Retinal pigment epithelial cell (primary cell): ENCODE data around the gene SEC61B.

ENCODE experiments used
- DNase-seq: peaks from one replicate; pipeline ENCODE4 v3.0.0-alpha.2; 2010; ENCODE audit warnings: low read depth
- H3K4me3 ChIP-seq: 2 replicates; pipeline ENCODE4 v1.5.1; 2011; ENCODE audit warnings: mild to moderate bottlenecking, low read length, control low read depth, moderate library complexity
- CTCF ChIP-seq: conservative IDR thresholded peaks from 2 replicates; pipeline ENCODE4 v1.5.1; 2011; ENCODE audit warnings: low read depth, low read length, control low read depth, inconsistent platforms

SEC61B gene

GRCh38 chr9:99249619-99250018, 27.5 kb downstream of the SEC61B start:
- H3K4me3 ChIP-seq, result no peak overlapping the region
- no peak for TF ChIP-seq CTCF
- DNase-seq, result no peak

GRCh38 chr9:99251157-99251556, 29.1 kb downstream of the SEC61B start:
- no peak for DNase-seq
- no peak overlapping the region for H3K4me3 ChIP-seq
- no peak for TF ChIP-seq CTCF

GRCh38 chr9:99253134-99253533, 31.1 kb downstream of the SEC61B start:
- TF ChIP-seq CTCF, result no peak
- H3K4me3 ChIP-seq, result no peak overlapping the region
- DNase-seq, result no peak

GRCh38 chr9:99253772-99254431, 31.8 kb downstream of the SEC61B start:
- no peak for DNase-seq
- no peak for TF ChIP-seq CTCF
- H3K4me3 ChIP-seq, result no peak overlapping the region

- DNase-seq, result no peak
- TF ChIP-seq CTCF, result no peak
- no peak overlapping the region for H3K4me3 ChIP-seq
These were observed 33.6 kb downstream of the SEC61B start for GRCh38 chr9:99255651-99256050.

GRCh38 chr9:99257723-99258389, 35.8 kb downstream of the SEC61B start:
- TF ChIP-seq CTCF, result no peak
- H3K4me3 ChIP-seq, result no peak overlapping the region
- no peak for DNase-seq
